GM23248 (cell line): ENCODE data around the gene TGFBR1. TPM values are rescaled to one million over a fixed set of nuclear protein-coding genes. Genes with fewer than 3 reads are reported as not detected.
A peak's percentile ranks its signal among the peaks of the same experiment; 100 is the strongest.

Source experiments
- DNase-seq: peaks from one replicate; pipeline ENCODE4 v3.0.0-alpha.2; 2015
- H2AFZ ChIP-seq: fragments of 200-600 bp; sonication (generic); 2 replicates; pipeline ENCODE4 v1.6.1; 2016; ENCODE audit warnings: antibody characterized with exemption
- H3F3A ChIP-seq: fragments of 200-600 bp; sonication (generic); 2 replicates; pipeline ENCODE4 v1.6.1; 2016; ENCODE audit warnings: mild to moderate bottlenecking, antibody characterized with exemption, mixed run types; ENCODE audit not compliant: insufficient read depth
- H3K27ac ChIP-seq: fragments of 200-600 bp; sonication (generic); 2 replicates; pipeline ENCODE4 v1.5.1; 2016; ENCODE audit warnings: mild to moderate bottlenecking
- H3K27me3 ChIP-seq: fragments of 200-600 bp; sonication (generic); replicated peaks from 2 replicates; pipeline ENCODE4 v1.6.1; 2016; ENCODE audit warnings: mild to moderate bottlenecking; ENCODE audit not compliant: insufficient read depth
- H3K36me3 ChIP-seq: fragments of 200-600 bp; sonication (generic); 2 replicates; pipeline ENCODE4 v1.6.1; 2016; ENCODE audit warnings: low read depth, mild to moderate bottlenecking
- H3K4me1 ChIP-seq: fragments of 200-600 bp; sonication (generic); 2 replicates; pipeline ENCODE4 v1.6.1; 2016; ENCODE audit warnings: mild to moderate bottlenecking; ENCODE audit not compliant: insufficient read depth
- H3K4me2 ChIP-seq: fragments of 200-600 bp; sonication (generic); one replicate; pipeline ENCODE4 v1.6.1; 2016; ENCODE audit warnings: mild to moderate bottlenecking; ENCODE audit not compliant: unreplicated experiment
- H3K4me3 ChIP-seq: fragments of 200-600 bp; sonication (generic); 2 replicates; pipeline ENCODE4 v1.5.1; 2016; ENCODE audit warnings: mild to moderate bottlenecking
- H3K79me2 ChIP-seq: fragments of 200-600 bp; sonication (generic); 2 replicates; pipeline ENCODE4 v1.6.1; 2016; ENCODE audit warnings: mild to moderate bottlenecking; ENCODE audit not compliant: insufficient read depth
- H3K9ac ChIP-seq: fragments of 200-600 bp; sonication (generic); 2 replicates; pipeline ENCODE4 v1.6.1; 2016; ENCODE audit warnings: mild to moderate bottlenecking
- H3K9me2 ChIP-seq: fragments of 200-600 bp; sonication (generic); 2 replicates; pipeline ENCODE4 v1.6.1; 2016; ENCODE audit warnings: mixed run types, mild to moderate bottlenecking, moderate library complexity; ENCODE audit not compliant: insufficient read depth
- H3K9me3 ChIP-seq: fragments of 200-600 bp; sonication (generic); one replicate; pipeline ENCODE4 v1.6.1; 2017; ENCODE audit warnings: low read depth
- H4K20me1 ChIP-seq: fragments of 200-600 bp; sonication (generic); 2 replicates; pipeline ENCODE4 v1.6.0; 2016; ENCODE audit not compliant: insufficient read depth
- EZH2 ChIP-seq: fragments of 200-600 bp; sonication (generic); IDR thresholded peaks from 2 replicates; pipeline ENCODE4 v1.6.1; 2018; ENCODE audit warnings: antibody characterized with exemption, mild to moderate bottlenecking; ENCODE audit not compliant: insufficient read depth, poor library complexity, severe bottlenecking
- EZH2phosphoT487 ChIP-seq: fragments of 200-600 bp; sonication (generic); IDR thresholded peaks from 2 replicates; pipeline ENCODE4 v1.6.1; 2018; ENCODE audit warnings: antibody characterized with exemption, moderate library complexity, mild to moderate bottlenecking, low read depth; ENCODE audit not compliant: insufficient read depth
- WGBS, 2 experiments: methylation state at CpG; one replicate each; pipeline ENCODE4 v1.1.6; 2015 to 2017; ENCODE audit warnings: low lambda C conversion rate in 2 of 2, low coverage in 1 of 2; ENCODE audit errors: missing lambda C conversion rate in 2 of 2; 5-methylcytosine and 5-hydroxymethylcytosine counted together
- in situ Hi-C: fragments of 300-500 bp; cut with MboI; formaldehyde crosslinking; loops from 2 replicates; pipeline ENCODE4 v1.15.0; 2020
- polyA plus RNA-seq: library from polyadenylated mRNA; unstranded; fragments of >200 nt; fragmentation: Nextera tagmentation; extraction: Ambion mirVana; gene quantifications from 2 replicates; pipeline ENCODE4 v1.2.1, GENCODE V29; 2016
- total RNA-seq: library from RNA; depleted of rRNA; stranded (reverse); fragments of >200 nt; shearing (Covaris generic); gene quantifications from 2 replicates; pipeline ENCODE4 v1.2.3, GENCODE V29; 2014

TGFBR1 gene
- total and polyA plus RNA-seq, 2 experiments from 2014 or later, result 46.3 to 73.9 TPM

DNA sequence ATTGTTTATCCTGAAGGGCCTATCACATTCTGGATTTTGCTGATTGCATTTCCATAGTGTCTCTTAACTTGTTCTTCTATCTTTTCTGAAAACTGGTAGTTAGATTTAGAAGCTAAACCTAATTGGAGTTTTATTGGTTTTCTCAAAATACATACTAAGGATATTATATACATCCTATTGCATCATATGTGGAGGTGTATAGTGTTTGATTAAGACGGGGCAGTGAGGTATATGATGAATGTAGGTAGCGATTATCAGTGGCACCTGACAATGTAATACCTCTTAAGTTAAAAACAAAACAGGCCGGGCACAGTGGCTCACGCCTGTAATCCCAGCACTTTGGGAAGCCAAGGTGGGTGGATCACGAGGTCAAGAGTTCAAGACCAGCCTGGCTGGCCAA, 35.0 kb downstream of the TGFBR1 start:
- peaks cover 39% of the 10 kb centered on the region; the same call in 1 of the 2 replicates for H3K79me2 ChIP-seq
- in situ Hi-C loops, result loop anchor here (10.0 to 25.0 kb wide), 2 partner anchors 128 to 285 kb away; no protein-coding TSS in a partner anchor

DNA sequence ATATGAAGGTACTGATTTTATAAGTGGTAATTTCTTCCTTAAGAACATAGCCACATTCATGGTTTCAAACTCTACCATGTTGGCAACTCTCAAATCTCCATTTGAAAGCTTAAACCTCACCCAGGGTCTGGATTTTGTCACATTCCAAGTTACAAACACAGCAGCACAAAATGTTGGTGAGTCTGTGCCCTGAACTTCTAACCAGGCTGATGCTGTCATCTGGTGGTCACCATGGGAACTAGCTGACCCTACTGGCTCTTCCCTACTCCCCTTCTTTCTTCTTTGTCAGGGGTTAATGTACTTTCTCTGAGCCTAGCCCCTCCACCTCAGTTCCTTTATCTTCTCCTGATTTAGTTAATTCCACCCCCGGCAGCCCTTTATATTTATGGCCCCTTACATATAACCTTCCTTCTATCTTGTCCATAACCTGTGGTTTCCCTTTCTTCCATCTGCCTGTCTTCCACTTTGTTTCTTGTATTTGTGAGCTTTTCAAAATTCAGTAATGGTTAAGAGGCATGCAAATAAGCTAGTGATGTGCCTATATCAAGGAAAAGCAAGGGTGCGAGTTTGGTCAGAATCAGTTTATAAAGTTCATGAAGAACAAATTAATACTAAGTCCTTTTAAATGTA, 35.9 kb downstream of the TGFBR1 start:
- Histone ChIP-seq H3K4me3 (no peak overlapping the region), H3K9me2 (no peaks in the 10 kb centered on the region), H2AFZ (no peak overlapping the region), H3K36me3 (peaks cover 74% of the 10 kb centered on the region), H3K79me2 (peaks cover 37% of the 10 kb centered on the region; the same call in 1 of the 2 replicates), H3K27ac (no peak overlapping the region), H4K20me1 (no peaks in the 10 kb centered on the region), H3K9me3 (no peaks in the 10 kb centered on the region), H3K9ac (no peak overlapping the region), H3K27me3 (no peaks in the 10 kb centered on the region), H3K4me2 (no peak overlapping the region), H3F3A (peaks cover 12% of the 10 kb centered on the region; the same call in 1 of the 2 replicates), H3K4me1 (peaks cover 12% of the 10 kb centered on the region)
- 76 to 79% methylated on average over 2 of the region's 2 CpGs for WGBS, 2 experiments
- TF ChIP-seq EZH2 (no peak), EZH2phosphoT487 (no peak)
- DNase-seq, result peak; percentile 71
- in situ Hi-C loops, result loop anchor here (25.0 kb wide), 1 partner anchor 128 kb away; no protein-coding TSS in a partner anchor

More for the DNA sequence above, 35.0 kb downstream of the TGFBR1 start:
- no peak for DNase-seq
- Histone ChIP-seq H3K36me3 (peaks cover 64% of the 10 kb centered on the region), H3K4me1 (peaks cover 21% of the 10 kb centered on the region), H3K27me3 (no peaks in the 10 kb centered on the region), H3K9ac (no peak overlapping the region), H3K9me3 (no peaks in the 10 kb centered on the region), H3K4me2 (no peak overlapping the region), H2AFZ (no peak overlapping the region), H3K27ac (no peak overlapping the region), H3K9me2 (no peaks in the 10 kb centered on the region), H3F3A (peaks cover 21% of the 10 kb centered on the region), H3K4me3 (no peak overlapping the region), H4K20me1 (no peaks in the 10 kb centered on the region)
- 81% methylated on average over 5 of the region's 5 CpGs for WGBS, 2 experiments
- no peak for TF ChIP-seq EZH2phosphoT487
- no peak for TF ChIP-seq EZH2

DNA sequence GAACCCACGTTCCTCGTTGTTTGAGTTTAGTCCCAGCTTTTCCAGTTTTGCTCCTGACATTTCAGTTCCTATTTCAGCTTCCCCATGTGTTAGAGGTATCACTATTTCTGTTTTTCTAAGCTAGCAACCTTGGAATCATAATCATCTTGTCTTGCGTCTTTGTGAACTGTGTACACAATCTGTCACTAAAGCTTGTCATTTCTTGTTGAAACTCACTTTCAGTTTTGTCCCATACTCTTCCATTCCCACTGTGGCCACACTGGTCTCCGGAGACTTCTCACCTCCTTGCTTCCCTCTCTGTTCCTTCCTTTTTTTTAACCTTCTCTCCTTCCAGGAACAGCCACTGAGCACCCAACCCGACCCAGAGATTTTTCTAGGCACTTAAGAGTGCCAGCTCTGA, 36.9 kb downstream of the TGFBR1 start:
- Histone ChIP-seq H3K27me3 (no peaks in the 10 kb centered on the region), H3K4me2 (no peak overlapping the region), H4K20me1 (no peaks in the 10 kb centered on the region), H3F3A (peaks cover 6% of the 10 kb centered on the region; the same call in 1 of the 2 replicates), H3K36me3 (peaks cover 77% of the 10 kb centered on the region), H3K27ac (no peak overlapping the region), H3K9me2 (no peaks in the 10 kb centered on the region), H3K9ac (no peak overlapping the region), H3K4me1 (peaks cover 5% of the 10 kb centered on the region; the same call in 1 of the 2 replicates), H2AFZ (no peak overlapping the region), H3K4me3 (no peak overlapping the region), H3K79me2 (peaks cover 26% of the 10 kb centered on the region; the same call in 1 of the 2 replicates), H3K9me3 (no peaks in the 10 kb centered on the region)
- TF ChIP-seq EZH2phosphoT487, result no peak
- no peak for TF ChIP-seq EZH2
- no peak for DNase-seq
- 93 to 95% methylated on average over 5 of the region's 5 CpGs for WGBS, 2 experiments
- in situ Hi-C loops, result loop anchor here (25.0 kb wide), 1 partner anchor 130 kb away; no protein-coding TSS in a partner anchor

DNA sequence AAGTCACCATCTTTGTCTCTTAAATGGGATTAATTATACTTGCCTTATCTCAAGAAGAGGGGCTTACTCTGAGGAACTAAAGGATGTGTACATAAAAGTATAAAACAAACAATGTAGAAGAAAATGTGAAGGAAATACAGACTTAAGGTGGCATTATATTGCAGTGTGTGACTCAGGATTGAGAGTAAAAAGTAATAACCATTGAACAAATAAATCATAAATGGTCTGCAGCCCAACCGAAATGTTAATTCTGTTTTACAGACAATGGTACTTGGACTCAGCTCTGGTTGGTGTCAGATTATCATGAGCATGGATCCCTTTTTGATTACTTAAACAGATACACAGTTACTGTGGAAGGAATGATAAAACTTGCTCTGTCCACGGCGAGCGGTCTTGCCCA, 37.4 kb downstream of the TGFBR1 start:
- no peak overlapping the region for H3K4me3 ChIP-seq
- H3K9me2 ChIP-seq, result no peaks in the 10 kb centered on the region

More for the DNA sequence above, 37.4 kb downstream of the TGFBR1 start:
- no peak for DNase-seq
- Histone ChIP-seq H3K79me2 (peaks cover 22% of the 10 kb centered on the region; the same call in 1 of the 2 replicates), H3K27ac (no peak overlapping the region), H3K4me1 (peaks cover 5% of the 10 kb centered on the region; the same call in 1 of the 2 replicates), H3F3A (peaks cover 6% of the 10 kb centered on the region; the same call in 1 of the 2 replicates), H4K20me1 (no peaks in the 10 kb centered on the region), H3K4me2 (no peak overlapping the region), H3K9me3 (no peaks in the 10 kb centered on the region), H3K27me3 (no peaks in the 10 kb centered on the region), H2AFZ (no peak overlapping the region), H3K36me3 (peaks cover 77% of the 10 kb centered on the region), H3K9ac (no peak overlapping the region)
- in situ Hi-C loops, result loop anchor here (25.0 kb wide), 1 partner anchor 130 kb away; no protein-coding TSS in a partner anchor
- WGBS, 2 experiments, result 98% methylated on average over 4 of the region's 4 CpGs
- TF ChIP-seq EZH2 (no peak), EZH2phosphoT487 (no peak)
